ENCODE measurements around the gene C5AR2. TPM values are rescaled to one million over a fixed set of nuclear protein-coding genes. Genes with fewer than 3 reads are reported as not detected.
"Not testable (repeated sequence)": the region's sequence is repeated elsewhere in the genome, so short reads cannot be mapped to it uniquely, and the experiment has no call there.

The C5AR2 gene
- polyA plus RNA-seq, 3 donors, result 0.28 to 0.47 (median 0.35) TPM

DNA sequence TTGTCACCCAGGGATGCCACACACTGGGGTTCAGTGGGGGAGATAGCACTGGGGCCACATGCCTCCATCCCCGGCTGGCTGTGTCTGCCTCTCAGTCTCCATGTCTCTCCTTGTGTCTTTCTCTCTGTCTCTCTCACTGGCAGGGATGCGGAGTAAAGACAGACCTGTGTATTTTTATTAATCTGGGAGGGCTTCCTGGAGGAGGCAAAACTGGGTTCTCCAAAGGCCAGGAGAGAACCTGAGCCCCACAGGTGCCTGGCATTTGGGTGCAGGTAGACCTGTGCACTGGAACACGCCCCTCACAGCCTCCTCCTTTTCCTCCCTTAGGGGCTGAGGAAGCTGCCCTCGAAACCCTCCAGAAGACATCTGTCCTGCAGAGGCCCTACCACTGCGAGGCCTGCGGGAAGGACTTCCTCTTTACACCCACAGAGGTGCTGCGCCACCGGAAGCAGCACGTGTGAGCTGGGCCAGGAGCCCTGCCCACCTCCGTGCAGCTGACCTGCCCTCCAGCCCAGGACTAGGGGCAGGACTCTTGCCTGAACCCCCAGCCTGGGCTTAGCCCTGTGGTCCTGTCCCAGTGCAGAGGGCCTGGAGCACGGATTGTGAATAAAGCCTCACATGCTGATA is 49.8 kb downstream of the C5AR2 start:
- no peak for DNase-seq

DNA sequence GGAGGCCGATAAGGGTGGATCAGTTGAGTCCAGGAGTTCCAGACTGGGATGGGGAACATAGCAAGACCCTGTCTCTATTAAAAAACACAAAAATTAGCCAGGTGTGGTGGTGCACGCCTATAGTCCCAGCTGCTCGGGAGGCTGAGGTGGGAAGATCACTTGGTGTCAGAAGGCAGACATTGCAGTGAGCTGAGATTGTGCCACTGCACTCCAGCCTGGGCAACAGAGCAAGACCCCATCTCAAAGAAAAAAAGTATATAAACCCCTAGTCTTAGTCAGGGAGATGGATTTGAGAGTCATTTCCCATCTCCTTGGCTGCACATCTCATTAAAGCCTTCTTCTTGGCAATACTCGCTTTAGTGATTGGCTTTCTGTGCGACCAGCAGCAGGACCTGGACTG is 51.9 kb downstream of the C5AR2 start:
- DNase-seq, result not testable (repeated sequence)

DNA sequence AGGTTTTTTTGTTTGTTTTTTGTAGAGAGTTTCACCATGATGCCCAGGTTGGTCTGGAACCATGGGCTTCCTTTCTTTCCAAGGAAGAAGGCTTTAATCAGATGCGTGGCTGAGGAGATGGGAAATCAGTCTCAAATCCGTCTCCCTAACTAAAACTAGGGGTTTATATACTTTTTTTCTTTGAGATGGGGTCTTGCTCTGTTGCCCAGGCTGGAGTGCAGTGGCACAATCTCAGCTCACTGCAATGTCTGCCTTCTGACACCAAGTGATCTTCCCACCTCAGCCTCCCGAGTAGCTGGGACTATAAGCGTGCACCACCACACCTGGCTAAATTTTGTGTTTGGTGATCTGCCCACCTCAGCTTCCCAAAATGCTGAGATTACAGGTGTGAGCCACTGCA is 52.6 kb downstream of the C5AR2 start:
- not testable (repeated sequence) for DNase-seq

DNA sequence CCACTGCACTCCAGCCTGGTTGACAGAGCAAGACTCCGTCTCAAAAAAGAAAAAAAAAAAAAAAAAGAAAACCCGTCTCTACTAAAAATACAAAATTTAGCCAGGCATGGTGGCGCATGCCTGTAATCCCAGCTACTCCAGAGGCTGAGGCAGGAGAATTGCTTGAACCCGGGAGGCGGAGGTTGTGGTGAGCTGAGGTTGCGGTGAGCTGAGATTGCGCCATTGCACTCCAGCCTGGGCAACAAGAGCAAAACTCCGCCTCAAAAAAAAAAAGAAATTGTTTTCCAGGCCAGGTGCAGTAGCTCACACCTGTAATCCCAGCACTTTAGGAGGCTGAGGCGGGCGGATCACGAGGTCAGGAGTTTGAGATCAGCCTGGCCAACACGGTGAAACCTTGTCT is 54.6 kb downstream of the C5AR2 start:
- DNase-seq, result not testable (repeated sequence)

DNA sequence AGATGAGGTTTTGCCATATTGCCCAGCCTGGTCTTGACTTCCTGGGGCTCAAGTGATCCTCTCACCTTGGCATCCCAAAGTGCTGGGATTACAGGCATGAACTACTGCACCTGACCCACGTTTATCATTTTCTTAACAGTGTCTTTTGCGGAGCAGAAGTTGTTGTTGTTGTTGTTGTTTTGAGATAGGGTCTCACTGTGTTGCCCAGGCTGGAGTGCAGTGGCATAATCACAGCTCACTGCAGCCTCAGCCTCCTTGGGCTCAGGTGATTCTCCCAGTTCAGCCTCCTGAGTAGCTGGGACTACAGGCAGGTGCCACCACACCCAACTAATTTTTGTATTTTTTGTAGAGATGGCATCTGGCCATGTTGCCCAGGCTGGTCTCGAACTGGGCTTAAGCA is 55.6 kb downstream of the C5AR2 start:
- not testable (repeated sequence) for DNase-seq

DNA sequence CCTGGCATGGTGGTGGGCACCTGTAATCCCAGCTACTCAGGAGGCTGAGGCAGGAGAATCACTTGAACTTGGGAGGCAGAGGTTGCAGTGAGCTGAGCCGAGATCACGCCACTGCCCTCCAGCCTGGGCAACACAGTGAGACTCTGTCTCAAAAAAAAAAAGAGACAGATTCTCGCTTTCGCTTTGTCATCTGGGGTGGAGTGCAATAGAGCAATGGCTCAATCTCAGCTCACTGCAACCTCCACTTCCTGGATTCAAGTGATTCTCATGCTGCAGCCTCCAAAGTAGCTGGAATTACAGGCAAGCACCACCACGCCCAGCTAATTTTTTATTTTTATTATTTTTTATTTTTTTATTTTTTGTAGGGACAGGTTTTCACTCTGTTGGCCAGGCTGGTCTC is 56.7 kb downstream of the C5AR2 start:
- DNase-seq, result not testable (repeated sequence)

DNA sequence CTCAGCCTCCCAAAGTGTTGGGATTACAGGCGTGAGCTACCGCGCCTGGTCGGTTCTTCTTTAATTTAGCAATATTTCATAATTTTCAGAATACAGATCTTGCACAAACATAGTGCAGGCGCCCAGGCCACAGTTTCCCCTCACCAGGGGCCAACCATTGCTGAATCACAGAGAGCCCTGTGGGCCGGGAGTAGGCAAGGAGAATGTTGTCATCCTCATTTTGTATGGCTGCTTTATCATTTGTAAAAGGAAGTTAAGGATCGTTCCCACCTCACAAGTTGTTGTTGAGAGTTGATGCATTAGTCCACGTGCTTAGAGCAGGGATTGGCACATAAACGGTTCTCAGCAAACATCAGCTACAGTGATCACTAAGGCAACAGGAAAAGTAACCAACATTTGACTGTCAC is 57.2 kb downstream of the C5AR2 start:
- DNase-seq, result no peak

DNA sequence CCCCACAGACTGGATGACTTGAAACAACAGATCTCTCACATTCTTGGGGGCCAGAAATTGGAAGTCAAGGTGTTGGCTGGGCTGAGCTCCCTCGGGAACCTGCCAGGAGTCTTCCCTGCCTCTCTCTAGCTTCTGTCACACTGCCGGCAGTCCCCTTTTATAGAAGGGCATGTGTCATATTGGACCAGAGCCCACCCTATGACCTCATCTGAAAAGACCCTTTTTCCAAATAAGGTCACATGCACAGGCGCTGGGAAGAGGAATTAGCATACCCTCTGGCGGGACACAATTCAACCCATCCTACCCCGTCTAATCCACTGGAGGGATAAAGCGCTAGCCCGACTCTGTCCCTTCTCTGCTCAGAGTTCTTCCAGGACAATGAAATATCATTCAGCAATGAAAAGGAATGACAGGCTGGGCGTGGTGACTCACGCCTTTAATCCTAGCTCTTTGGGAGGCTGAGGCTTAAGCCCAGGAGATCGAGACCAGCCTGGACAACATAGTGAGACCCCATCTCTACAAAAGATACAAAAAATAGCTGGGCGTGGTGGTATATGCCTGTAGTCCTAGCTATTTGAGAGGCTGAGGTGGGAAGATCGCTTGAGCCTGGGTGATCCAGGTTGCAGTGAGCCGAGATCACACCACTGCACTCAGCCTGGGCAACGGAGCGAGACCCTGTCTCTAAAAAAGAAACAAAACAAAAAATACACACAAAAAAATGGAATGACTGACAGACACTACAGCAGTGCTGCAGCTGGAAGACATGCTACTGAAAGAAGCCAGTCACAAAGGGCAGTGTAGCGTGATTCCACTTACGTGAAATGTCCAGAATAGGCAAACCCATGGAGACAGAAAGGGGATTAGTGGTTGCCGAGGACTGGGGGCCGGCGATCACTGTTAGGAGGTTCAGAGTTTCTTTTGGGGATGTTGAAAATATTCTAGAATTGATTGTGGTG is 58.8 kb downstream of the C5AR2 start:
- DNase-seq, result no peak

DNA sequence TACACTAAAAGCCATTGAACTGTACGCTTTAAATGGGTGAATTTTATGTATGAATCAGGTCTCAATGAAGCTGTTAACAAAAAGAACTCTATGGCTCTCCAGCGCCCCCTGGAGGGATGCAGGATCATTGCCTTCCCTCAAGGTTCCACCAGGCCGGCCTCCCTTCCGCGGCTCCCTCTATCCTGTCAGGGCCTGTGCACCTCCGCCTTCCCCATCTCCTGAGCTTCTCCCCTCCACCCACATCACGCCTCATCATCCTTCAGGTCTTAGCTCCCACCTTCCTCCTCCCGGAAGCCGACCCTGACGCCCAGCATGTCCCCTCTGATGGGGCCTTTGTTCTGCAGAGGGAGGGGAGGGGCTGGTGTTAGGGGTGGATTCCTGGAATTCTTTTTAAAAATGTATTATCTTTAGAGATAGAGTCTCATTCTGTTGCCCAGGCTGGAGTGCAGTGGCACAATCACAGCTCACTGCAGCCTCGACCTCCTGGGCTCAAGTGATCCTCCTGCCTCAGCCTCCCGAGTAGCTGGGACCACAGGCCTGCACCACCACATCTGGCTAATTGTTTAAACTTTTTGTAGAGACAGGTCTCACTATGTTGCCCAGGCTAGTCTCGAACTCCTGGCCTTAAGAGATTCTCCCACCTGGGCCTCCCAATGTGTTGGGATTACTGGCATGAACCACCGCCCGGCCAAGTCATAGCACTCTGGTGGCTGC is 59.7 kb downstream of the C5AR2 start:
- peak; percentile 47 for DNase-seq

Other genes with a start within 250 kb of the C5AR2 start
- gene ZC3H4, start 218.4 kb upstream of the C5AR2 start, polyA plus RNA-seq (ENCODE audit: insufficient read length in 3 of 3), result 10 to 100 TPM; 36.5 to 39.4 (median 39.1) TPM
- gene SAE1, start 201.3 kb upstream of the C5AR2 start, polyA plus RNA-seq (ENCODE audit: insufficient read length in 3 of 3), result 100 to 1,000 TPM; 111 to 136 (median 112) TPM
- gene BBC3, start 101.0 kb upstream of the C5AR2 start, polyA plus RNA-seq (ENCODE audit: insufficient read length in 3 of 3), result 1 to 10 TPM; 1.9 to 2.5 (median 2.4) TPM
- 10 to 100 TPM; 25.8 to 30.2 (median 26.0) TPM for gene CCDC9, start 75.7 kb upstream of the C5AR2 start, polyA plus RNA-seq (ENCODE audit: insufficient read length in 3 of 3)
- gene INAFM1, start 57.3 kb upstream of the C5AR2 start, polyA plus RNA-seq (ENCODE audit: insufficient read length in 3 of 3), result 10 to 100 TPM in 2 of 3 donors, 1 to 10 TPM in 1; 8.4 to 12.4 (median 11.1) TPM
- 1 to 10 TPM; 2.9 to 7.4 (median 7.1) TPM for gene C5AR1, start 22.3 kb upstream of the C5AR2 start, polyA plus RNA-seq (ENCODE audit: insufficient read length in 3 of 3)
- gene DHX34, start 17.1 kb downstream of the C5AR2 start, polyA plus RNA-seq (ENCODE audit: insufficient read length in 3 of 3), result 10 to 100 TPM; 18.3 to 20.4 (median 18.4) TPM
- gene MEIS3, start 87.4 kb downstream of the C5AR2 start, polyA plus RNA-seq (ENCODE audit: insufficient read length in 3 of 3), result 10 to 100 TPM; 16.6 to 24.1 (median 17.7) TPM
- under 1 TPM in 2 of 3 donors, not detected in 1; 0.21 to 0.28 TPM for gene SLC8A2, start 139.7 kb downstream of the C5AR2 start, polyA plus RNA-seq (ENCODE audit: insufficient read length in 3 of 3)
- gene KPTN, start 152.0 kb downstream of the C5AR2 start, polyA plus RNA-seq (ENCODE audit: insufficient read length in 3 of 3), result 10 to 100 TPM; 13.8 to 15.9 (median 14.6) TPM
- 100 to 1,000 TPM; 152 to 174 (median 169) TPM for gene NAPA, start 182.9 kb downstream of the C5AR2 start, polyA plus RNA-seq (ENCODE audit: insufficient read length in 3 of 3)
- under 1 TPM; 0.20 to 0.40 (median 0.40) TPM for gene ZNF541, start 241.0 kb downstream of the C5AR2 start, polyA plus RNA-seq (ENCODE audit: insufficient read length in 3 of 3)